SH-SY5Y (cell line): ENCODE measurements around the gene PVR.

Experiments
- GATA2 ChIP-seq: IDR thresholded peaks from 2 replicates; pipeline ENCODE4 v1.6.1; 2011; ENCODE audit warnings: mild to moderate bottlenecking, low read depth, low read length
- GATA3 ChIP-seq: IDR thresholded peaks from 2 replicates; pipeline ENCODE4 v1.6.1; 2011; ENCODE audit warnings: low read depth, mild to moderate bottlenecking, low read length, moderate library complexity

GRCh38 chr19:44649578-44650145 is 6.0 kb downstream of the PVR start:
- TF ChIP-seq GATA3 (no peak), GATA2 (no peak)
